PC-3 (cell line): ENCODE results near the gene PKDCC. TPM values are rescaled to one million over a fixed set of nuclear protein-coding genes. Genes with fewer than 3 reads are reported as not detected.

Source experiments
- ATAC-seq: fragments of 200-7000 bp; cut with Tn5 transposase; 2 replicates; pipeline ENCODE4 v1.9.1; 2020; ENCODE audit warnings: mild to moderate bottlenecking, moderate library complexity
- BruUV-seq: library from RNA; stranded (reverse); fragments of 400-500 nt; replicated peaks from 2 replicates; lab custom pipeline; 2021; lab: Mats Ljungman, UMichigan
- CTCF ChIA-PET: fragments of 300-600 bp; sonication (Branson Sonifier 250); formaldehyde crosslinking; loops from one replicate; lab custom pipeline; 2022; ENCODE audit warnings: antibody characterized with exemption; lab: Charles Lee
- POLR2A ChIA-PET: fragments of 300-600 bp; sonication (Branson Sonifier 250); formaldehyde crosslinking; loops from one replicate; lab custom pipeline; 2022; ENCODE audit warnings: antibody characterized with exemption; ENCODE audit not compliant: unreplicated experiment; lab: Charles Lee
- DNase-seq: peaks from one replicate; pipeline ENCODE4 v3.0.0-alpha.2; 2015
- H2AFZ ChIP-seq: fragments of 300-600 bp; sonication (generic); 2 replicates; pipeline ENCODE4 v1.6.0; 2016; ENCODE audit warnings: antibody characterized with exemption, low read length
- H3F3A ChIP-seq: fragments of 300-600 bp; sonication (generic); one replicate; pipeline ENCODE4 v1.6.0; 2017; ENCODE audit warnings: antibody characterized with exemption, low read length, control low read depth, mild to moderate bottlenecking; ENCODE audit not compliant: unreplicated experiment
- H3K27ac ChIP-seq: fragments of 300-600 bp; sonication (generic); 2 replicates; pipeline ENCODE4 v1.5.1; 2016; ENCODE audit warnings: mild to moderate bottlenecking, low read length
- H3K27me3 ChIP-seq: fragments of 300-600 bp; sonication (generic); 2 replicates; pipeline ENCODE4 v1.6.1; 2016; ENCODE audit warnings: low read length, mixed read lengths
- H3K36me3 ChIP-seq: fragments of 300-600 bp; sonication (generic); 2 replicates; pipeline ENCODE4 v1.6.1; 2016; ENCODE audit warnings: low read depth, mixed run types, low read length, mixed read lengths
- H3K4me1 ChIP-seq: fragments of 300-600 bp; sonication (generic); 2 replicates; pipeline ENCODE4 v1.5.1; 2016; ENCODE audit warnings: low read length; ENCODE audit not compliant: insufficient read depth
- H3K4me2 ChIP-seq: fragments of 300-600 bp; sonication (generic); 2 replicates; pipeline ENCODE4 v1.6.0; 2016; ENCODE audit warnings: low read length
- H3K4me3 ChIP-seq: fragments of 300-600 bp; sonication (generic); 2 replicates; pipeline ENCODE4 v1.5.1; 2016; ENCODE audit warnings: mild to moderate bottlenecking, low read length, mixed read lengths
- H3K79me2 ChIP-seq: fragments of 300-600 bp; sonication (generic); 2 replicates; pipeline ENCODE4 v1.6.1; 2017; ENCODE audit warnings: low read length, mixed read lengths
- H3K9ac ChIP-seq: fragments of 300-600 bp; sonication (generic); 2 replicates; pipeline ENCODE4 v1.6.0; 2016; ENCODE audit warnings: mild to moderate bottlenecking, low read length
- H3K9me2 ChIP-seq: fragments of 300-600 bp; sonication (generic); replicated peaks from 2 replicates; pipeline ENCODE4 v1.6.1; 2016; ENCODE audit warnings: mixed run types, low read length, mixed read lengths
- H3K9me3 ChIP-seq: fragments of 300-600 bp; sonication (generic); 2 replicates; pipeline ENCODE4 v1.6.1; 2016; ENCODE audit warnings: low read length, mixed read lengths
- H4K20me1 ChIP-seq: fragments of 300-600 bp; sonication (generic); 2 replicates; pipeline ENCODE4 v1.6.1; 2016; ENCODE audit warnings: low read length, mixed read lengths
- EZH2 ChIP-seq: fragments of 300-600 bp; sonication (generic); IDR thresholded peaks from one replicate; pipeline ENCODE4 v1.6.1; 2017; ENCODE audit warnings: antibody characterized with exemption, mild to moderate bottlenecking, low read length; ENCODE audit not compliant: unreplicated experiment
- EZH2phosphoT487 ChIP-seq: fragments of 300-600 bp; sonication (generic); IDR thresholded peaks from 2 replicates; pipeline ENCODE4 v1.6.1; 2018; ENCODE audit warnings: mild to moderate bottlenecking, antibody characterized with exemption, low read length, borderline replicate concordance
- intact Hi-C: fragments of 100-400 bp; cut with micrococcal nuclease; formaldehyde crosslinking; loops from 2 replicates; pipeline ENCODE4 v1.9.0; 2023
- total RNA-seq: library from RNA; depleted of rRNA; stranded (reverse); fragments of >200 nt; gene quantifications from 2 replicates; pipeline ENCODE4 v1.2.3, GENCODE V29; 2014
- TF ChIP-seq, protein P1 (sequence below): fragments of 300-600 bp; sonication (generic); conservative IDR thresholded peaks from 2 replicates; pipeline ENCODE4 v1.5.1; 2017; ENCODE audit warnings: antibody characterized with exemption, low read depth, mild to moderate bottlenecking, low read length

PKDCC gene
- total RNA-seq, 1 experiment from 2014 or later = 2.1 TPM

DNA sequence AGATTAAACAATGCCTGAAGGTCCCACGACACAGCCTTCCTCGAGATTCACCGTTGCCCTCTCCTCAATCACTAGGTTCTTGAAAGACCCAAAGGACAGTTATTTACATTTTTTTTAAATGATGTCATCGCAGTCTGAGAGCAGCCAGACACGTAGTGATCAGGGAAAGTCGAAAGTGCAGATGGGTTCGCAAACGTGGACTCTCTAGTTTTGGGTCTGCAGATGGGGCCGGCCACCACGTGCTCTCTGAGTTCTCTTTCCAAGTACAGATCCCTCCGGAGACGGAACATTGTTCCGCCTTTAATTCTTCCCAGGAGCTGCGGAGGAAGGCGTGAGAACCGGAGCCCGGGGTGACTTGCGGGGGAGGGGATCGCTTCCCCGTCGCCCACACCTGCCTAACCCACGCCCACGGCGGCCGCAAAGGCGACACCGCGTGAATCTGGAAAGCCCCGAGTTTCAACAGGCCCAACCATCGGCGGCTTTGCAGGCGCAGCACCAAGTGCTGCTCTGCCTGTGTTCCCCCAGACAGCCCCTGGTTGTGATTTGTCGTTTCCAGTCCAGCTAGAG is 54.3 kb downstream of the PKDCC start:
- Histone ChIP-seq H2AFZ (no peak overlapping the region; the same call in 1 of the 2 replicates), H3K9me3 (no peaks in the 10 kb centered on the region), H3K9me2 (no peaks in the 10 kb centered on the region), H3K36me3 (no peaks in the 10 kb centered on the region), H3K4me1 (peaks cover 12% of the 10 kb centered on the region; the same call in 1 of the 2 replicates), H3K9ac (no peak overlapping the region), H3K4me2 (no peak overlapping the region), H3F3A (no peaks in the 10 kb centered on the region), H3K27ac (no peak overlapping the region), H4K20me1 (no peaks in the 10 kb centered on the region), H3K27me3 (no peaks in the 10 kb centered on the region), H3K4me3 (no peak overlapping the region), H3K79me2 (no peaks in the 10 kb centered on the region)
- TF ChIP-seq EZH2 = no peak
- ATAC-seq = no peak
- peak; percentile 23 for DNase-seq
- intact Hi-C loops = no loop called here
- POLR2A ChIA-PET = no interaction called here
- CTCF ChIA-PET = interaction anchor here (0.6 kb wide), 1 partner anchor 261 kb away, joined by 6 read pairs; no protein-coding TSS in a partner anchor
- no TSS peak for BruUV-seq

DNA sequence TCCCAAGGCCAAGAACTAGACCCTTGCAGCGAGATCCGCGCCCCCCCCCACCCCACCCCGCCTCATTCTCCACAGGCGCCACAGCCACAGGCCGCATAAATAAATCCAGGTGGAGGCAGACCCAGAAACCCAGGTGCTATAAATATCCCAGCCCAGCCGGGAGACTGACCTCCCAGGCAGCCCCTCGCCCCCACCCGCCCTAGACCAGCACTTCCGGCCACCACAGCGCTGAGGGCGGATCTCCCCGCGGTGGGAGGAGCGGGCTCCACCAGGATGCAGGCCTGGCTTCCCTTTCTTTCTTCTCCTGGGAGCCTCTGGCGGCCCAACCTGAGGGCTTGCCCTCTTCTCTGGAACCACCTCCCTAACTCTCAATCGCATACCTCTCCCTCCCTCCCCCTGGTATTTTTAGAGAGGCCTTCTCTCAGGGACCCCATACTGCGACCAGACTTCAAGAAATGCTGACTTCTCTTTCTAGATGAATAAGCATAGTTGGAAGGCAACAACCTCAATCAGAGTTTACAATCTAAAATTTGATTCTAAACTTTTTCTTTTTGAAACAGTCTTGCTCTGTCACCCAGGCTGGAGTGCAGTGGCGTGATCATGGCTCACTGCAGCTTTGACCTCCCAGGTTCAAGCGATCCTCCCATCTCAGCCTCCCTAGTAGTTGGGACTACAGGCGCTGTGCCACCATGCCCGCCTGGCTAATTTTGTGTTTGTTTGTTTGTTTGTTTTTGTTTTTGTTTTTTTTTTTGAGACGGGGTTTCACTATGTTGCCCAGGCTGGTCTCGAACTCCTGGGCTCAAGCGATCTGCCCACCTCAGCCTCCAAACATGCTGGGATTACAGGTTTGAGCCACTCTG is 55.0 kb downstream of the PKDCC start:
- Histone ChIP-seq H3K27ac (no peak overlapping the region), H3K36me3 (no peaks in the 10 kb centered on the region), H3K4me1 (peaks cover 12% of the 10 kb centered on the region; the same call in 1 of the 2 replicates), H3F3A (no peaks in the 10 kb centered on the region), H3K9ac (no peak overlapping the region), H3K79me2 (no peaks in the 10 kb centered on the region), H2AFZ (no peak overlapping the region), H3K9me3 (no peaks in the 10 kb centered on the region), H3K4me2 (no peak overlapping the region), H3K9me2 (no peaks in the 10 kb centered on the region), H3K4me3 (no peak overlapping the region), H3K27me3 (no peaks in the 10 kb centered on the region), H4K20me1 (no peaks in the 10 kb centered on the region)
- intact Hi-C loops = no loop called here
- DNase-seq = no peak
- BruUV-seq = no TSS peak
- ChIA-PET POLR2A (no interaction called here), CTCF (no interaction called here)
- TF ChIP-seq EZH2 = no peak
- TF ChIP-seq, protein P1, sequence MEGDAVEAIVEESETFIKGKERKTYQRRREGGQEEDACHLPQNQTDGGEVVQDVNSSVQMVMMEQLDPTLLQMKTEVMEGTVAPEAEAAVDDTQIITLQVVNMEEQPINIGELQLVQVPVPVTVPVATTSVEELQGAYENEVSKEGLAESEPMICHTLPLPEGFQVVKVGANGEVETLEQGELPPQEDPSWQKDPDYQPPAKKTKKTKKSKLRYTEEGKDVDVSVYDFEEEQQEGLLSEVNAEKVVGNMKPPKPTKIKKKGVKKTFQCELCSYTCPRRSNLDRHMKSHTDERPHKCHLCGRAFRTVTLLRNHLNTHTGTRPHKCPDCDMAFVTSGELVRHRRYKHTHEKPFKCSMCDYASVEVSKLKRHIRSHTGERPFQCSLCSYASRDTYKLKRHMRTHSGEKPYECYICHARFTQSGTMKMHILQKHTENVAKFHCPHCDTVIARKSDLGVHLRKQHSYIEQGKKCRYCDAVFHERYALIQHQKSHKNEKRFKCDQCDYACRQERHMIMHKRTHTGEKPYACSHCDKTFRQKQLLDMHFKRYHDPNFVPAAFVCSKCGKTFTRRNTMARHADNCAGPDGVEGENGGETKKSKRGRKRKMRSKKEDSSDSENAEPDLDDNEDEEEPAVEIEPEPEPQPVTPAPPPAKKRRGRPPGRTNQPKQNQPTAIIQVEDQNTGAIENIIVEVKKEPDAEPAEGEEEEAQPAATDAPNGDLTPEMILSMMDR = no peak
- no peak for ATAC-seq

DNA sequence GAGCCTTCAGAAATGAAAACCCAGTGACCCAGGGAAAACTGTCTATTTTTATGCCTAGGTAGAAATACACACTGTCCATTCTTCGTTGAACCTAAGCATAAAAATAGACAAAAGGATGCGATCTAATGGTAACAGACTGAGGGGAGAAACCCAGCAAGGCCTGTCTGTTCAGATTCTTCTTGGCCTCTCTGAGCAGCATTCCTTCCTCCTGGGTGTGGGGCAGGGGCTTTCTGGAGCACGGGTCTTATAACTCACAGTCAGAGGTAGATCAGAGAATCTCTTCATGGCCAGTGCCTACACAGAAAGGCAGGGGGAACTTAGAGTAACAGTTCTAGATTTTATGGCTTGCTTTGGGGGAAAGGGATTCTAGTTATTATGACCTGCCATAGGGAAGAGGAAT is 56.0 kb downstream of the PKDCC start:
- Histone ChIP-seq H3K9me2 (no peaks in the 10 kb centered on the region), H3K36me3 (no peaks in the 10 kb centered on the region), H3K27ac (no peak overlapping the region), H4K20me1 (no peaks in the 10 kb centered on the region), H2AFZ (no peak overlapping the region), H3K9me3 (no peaks in the 10 kb centered on the region), H3K4me2 (no peak overlapping the region), H3K79me2 (no peaks in the 10 kb centered on the region), H3K4me3 (no peak overlapping the region), H3F3A (no peaks in the 10 kb centered on the region), H3K9ac (no peak overlapping the region), H3K4me1 (peaks cover 12% of the 10 kb centered on the region; the same call in 1 of the 2 replicates), H3K27me3 (no peaks in the 10 kb centered on the region)
- ChIA-PET CTCF (no interaction called here), POLR2A (no interaction called here)
- intact Hi-C loops = no loop called here
- no TSS peak for BruUV-seq
- TF ChIP-seq EZH2 (no peak), EZH2phosphoT487 (no peak)
- TF ChIP-seq, protein P1 = no peak
- ATAC-seq = no peak
- no peak for DNase-seq
